HepG2 (cell line): ENCODE measurements around the gene LLGL1. TPM values are rescaled to one million over a fixed set of nuclear protein-coding genes. Genes with fewer than 3 reads are reported as not detected.

Source experiments
- ATAC-seq: fragments of 200-7000 bp; cut with Tn5 transposase; 3 replicates; pipeline ENCODE4 v1.9.1; 2020; ENCODE audit warnings: mild to moderate bottlenecking, moderate library complexity
- BruUV-seq: library from RNA; stranded (reverse); fragments of 400-500 nt; replicated peaks from 2 replicates; lab custom pipeline; 2021; lab: Mats Ljungman, UMichigan
- CTCF ChIA-PET: fragments of 300-600 bp; formaldehyde crosslinking; extraction: SDS; loops from one replicate; lab custom pipeline; 2021; ENCODE audit warnings: low total read pairs, inconsistent platforms, low intra/inter-chr PET ratio; lab: Yijun Ruan, JAX
- POLR2A ChIA-PET: fragments of 350-600 bp; sonication (Branson Sonifier 250); formaldehyde crosslinking; loops from one replicate; lab custom pipeline; 2020; ENCODE audit warnings: antibody characterized with exemption, inconsistent platforms; lab: Yijun Ruan, JAX
- DNase-seq: peaks from one replicate; pipeline ENCODE4 v3.0.0-alpha.2; 2015; ENCODE audit warnings: low spot score
- FAIRE-seq: peaks from 3 replicates; lab custom pipeline; 2011; peaks lifted over from hg19 to GRCh38; lab: Jason Lieb, UNC
- H2AFZ ChIP-seq: one replicate; pipeline ENCODE4 v1.6.1; 2011; ENCODE audit warnings: low read length, inconsistent platforms
- H3K27ac ChIP-seq: fragments of 300-600 bp; 3 replicates; pipeline ENCODE4 v1.8.0; 2011; ENCODE audit warnings: mixed run types, mild to moderate bottlenecking, mixed read lengths, low read length, inconsistent platforms; ENCODE audit not compliant: insufficient read depth; ENCODE audit errors: extremely low read length
- H3K27me3 ChIP-seq, 2 experiments: fragments of 200-600 bp in 1 of 2; 2 replicates in 1 of 2; 3 replicates in 1 of 2; pipeline versions ENCODE4 v1.6.0 to v1.8.0; 2011; ENCODE audit warnings: low read length in 2 of 2, mild to moderate bottlenecking in 2 of 2, moderate library complexity in 2 of 2, inconsistent platforms in 1 of 2; ENCODE audit not compliant: insufficient read depth in 2 of 2, control insufficient read depth in 1 of 2
- H3K36me3 ChIP-seq, 2 experiments: fragments of 200-600 bp in 1 of 2; replicated peaks in 1 of 2; 2 replicates in 1 of 2; 3 replicates in 1 of 2; pipeline versions ENCODE4 v1.5.1 to v1.8.0; 2011; ENCODE audit warnings: low read length in 2 of 2, inconsistent platforms in 1 of 2; ENCODE audit not compliant: insufficient read depth in 2 of 2, control insufficient read depth in 1 of 2
- H3K4me1 ChIP-seq: 2 replicates; pipeline ENCODE4 v1.5.1; 2012; ENCODE audit warnings: low read length, inconsistent platforms; ENCODE audit not compliant: insufficient read depth
- H3K4me2 ChIP-seq: 2 replicates; pipeline ENCODE4 v1.6.0; 2011; ENCODE audit warnings: low read depth, low read length, inconsistent platforms
- H3K4me3 ChIP-seq, 3 experiments: fragments of 200-600 bp in 1 of 3; sonication (generic), shearing (Covaris generic) in 1 of 3; replicated peaks in 1 of 3; 2 replicates each; pipeline ENCODE4 v1.5.1; 2011 to 2016; ENCODE audit warnings: low read length in 3 of 3, inconsistent platforms in 2 of 3, low read depth in 2 of 3, mild to moderate bottlenecking in 2 of 3, control low read depth in 1 of 3, mixed read lengths in 1 of 3; ENCODE audit not compliant: insufficient read depth in 1 of 3
- H3K79me2 ChIP-seq: one replicate; pipeline ENCODE4 v1.6.1; 2011; ENCODE audit warnings: low read length, inconsistent platforms; ENCODE audit not compliant: insufficient read depth
- H3K9ac ChIP-seq: 2 replicates; pipeline ENCODE4 v1.6.0; 2011; ENCODE audit warnings: mild to moderate bottlenecking, low read depth, low read length, inconsistent platforms; ENCODE audit not compliant: insufficient read depth
- H3K9me3 ChIP-seq: 2 replicates; pipeline ENCODE4 v1.5.1; 2012; ENCODE audit warnings: mild to moderate bottlenecking, low read length
- H4K20me1 ChIP-seq: 2 replicates; pipeline ENCODE4 v1.6.0; 2011; ENCODE audit warnings: inconsistent platforms, mild to moderate bottlenecking, low read length, moderate library complexity; ENCODE audit not compliant: insufficient read depth
- AHDC1 ChIP-seq: sonication (generic); formaldehyde crosslinking; IDR thresholded peaks from 2 replicates; pipeline ENCODE4 v1.5.1; 2020; ENCODE audit warnings: mild to moderate bottlenecking, missing genetic modification reagents, borderline replicate concordance
- CEBPB ChIP-seq: IDR thresholded peaks from 2 replicates; pipeline ENCODE4 v1.6.1; 2011; ENCODE audit warnings: low read depth, low read length, improper control_type of control experiment, borderline replicate concordance
- MED13 ChIP-seq: sonication (generic); formaldehyde crosslinking; IDR thresholded peaks from 2 replicates; pipeline ENCODE4 v1.5.0; 2020; ENCODE audit warnings: missing genetic modification reagents
- MIER2 ChIP-seq: IDR thresholded peaks from 2 replicates; pipeline ENCODE4 v1.6.1; 2016; ENCODE audit warnings: missing biosample characterization, missing genetic modification reagents
- NAIF1 ChIP-seq: sonication (generic); formaldehyde crosslinking; IDR thresholded peaks from 2 replicates; pipeline ENCODE4 v1.5.0; 2020; ENCODE audit warnings: mild to moderate bottlenecking, missing genetic modification reagents, borderline replicate concordance
- PHF20 ChIP-seq: sonication (generic); formaldehyde crosslinking; IDR thresholded peaks from 2 replicates; pipeline ENCODE4 v1.5.0; 2020; ENCODE audit warnings: mild to moderate bottlenecking, missing genetic modification reagents
- ZBED4 ChIP-seq: sonication (generic); formaldehyde crosslinking; IDR thresholded peaks from 2 replicates; pipeline ENCODE4 v1.4.0; 2020; ENCODE audit warnings: missing genetic modification reagents, borderline replicate concordance
- ZNF432 ChIP-seq: sonication (generic); formaldehyde crosslinking; IDR thresholded peaks from 2 replicates; pipeline ENCODE4 v1.5.0; 2020; ENCODE audit warnings: missing genetic modification reagents, mild to moderate bottlenecking, borderline replicate concordance
- WGBS: methylation state at CpG from one replicate; pipeline ENCODE4 v1.1.6; 2017; ENCODE audit warnings: low lambda C conversion rate; 5-methylcytosine and 5-hydroxymethylcytosine counted together
- in situ Hi-C: cut with HindIII; loops from 2 replicates; pipeline ENCODE4 v1.10.0; 2017; ENCODE audit warnings: low pct_unique_long_range_greater_than_20kb; ENCODE audit not compliant: extremely low pct_ligation_motif_present
- intact Hi-C: fragments of 100-400 bp; cut with micrococcal nuclease; formaldehyde crosslinking; loops from one replicate; pipeline ENCODE4 v1.10.0; 2022; ENCODE audit not compliant: unreplicated experiment
- polyA plus RNA-seq, 8 experiments: library from polyadenylated mRNA; depleted of rRNA in 3 of 8; stranded (reverse) in 7 of 8; unstranded in 1 of 8; fragments of >200 nt; fragmentation: Illumina TruSeq in 4 of 8; extraction: Trizol in 4 of 8; gene quantifications; 2 replicates each; pipeline versions ENCODE4 v1.2.1 to v1.2.3, GENCODE V29; 2011 to 2016; ENCODE audit warnings: low read depth in 4 of 8, missing spikeins in 1 of 8, mixed read lengths in 1 of 8; ENCODE audit not compliant: insufficient read depth in 1 of 8
- total RNA-seq, 5 experiments: library from RNA; depleted of rRNA; stranded (reverse); fragments of >200 nt; fragmentation: Illumina TruSeq; extraction: Trizol; gene quantifications; 2 replicates each; pipeline ENCODE4 v1.2.3, GENCODE V29; 2016; ENCODE audit warnings: low read depth in 1 of 5

The LLGL1 gene
- total and polyA plus RNA-seq, 2 of the 13 experiments (the other 11 are each of a cell fraction or from before 2014, with no cell fraction given): 15.0 to 15.3 TPM

GRCh38 chr17:18250708-18251107 is 25.3 kb downstream of the LLGL1 start:
- Histone ChIP-seq H3K4me1 (no peaks in the 10 kb centered on the region), H3K9me3 (no peaks in the 10 kb centered on the region), H3K4me3 (no peak overlapping the region), H3K27ac (no peak overlapping the region), H3K4me2 (no peak overlapping the region), H3K36me3 (peaks cover 39 to 85% of the 10 kb centered on the region in 2 experiments), H3K9ac (no peak overlapping the region), H4K20me1 (no peaks in the 10 kb centered on the region), H3K79me2 (no peaks in the 10 kb centered on the region), H2AFZ (no peak overlapping the region), H3K27me3 (no peaks in the 10 kb centered on the region)
- in situ Hi-C loops (no loop called here), intact Hi-C loops (no loop called here)
- DNase-seq: no peak
- TF ChIP-seq PHF20 (no peak), NAIF1 (no peak), MED13 (no peak), AHDC1 (CRISPR knock-in tag) (no peak), CEBPB (peak; percentile 61), ZBED4 (CRISPR knock-in tag) (no peak), MIER2 (CRISPR knock-in tag) (no peak), ZNF432 (CRISPR knock-in tag) (no peak)
- ChIA-PET CTCF (no interaction called here), POLR2A (no interaction called here)
- FAIRE-seq: no peak
- BruUV-seq: no TSS peak
- ATAC-seq: no peak
- 100% methylated on average over 11 of the region's 14 CpGs for WGBS
